H9 (cell line): ENCODE measurements around the gene APOL6. TPM values are rescaled to one million over a fixed set of nuclear protein-coding genes. Genes with fewer than 3 reads are reported as not detected.

Experiments
- DNase-seq: peaks from one replicate; pipeline ENCODE4 v3.0.0-alpha.2; 2017
- H2AFZ ChIP-seq: one replicate; pipeline ENCODE4 v1.6.1; 2013; ENCODE audit warnings: mild to moderate bottlenecking, low read length, control low read depth, moderate library complexity
- H2AK5ac ChIP-seq: 2 replicates; pipeline ENCODE4 v1.6.1; 2013; ENCODE audit warnings: low read length, control low read depth, mixed read lengths; ENCODE audit not compliant: insufficient read length
- H2BK120ac ChIP-seq: one replicate; pipeline ENCODE4 v1.6.1; 2013; ENCODE audit warnings: low read depth, mild to moderate bottlenecking, low read length, control low read depth, inconsistent platforms; ENCODE audit not compliant: poor library complexity, severe bottlenecking
- H2BK12ac ChIP-seq: 2 replicates; pipeline ENCODE4 v1.6.1; 2013; ENCODE audit warnings: low read length, control low read depth, mixed read lengths, low read depth; ENCODE audit not compliant: insufficient read length
- H2BK15ac ChIP-seq: 2 replicates; pipeline ENCODE4 v1.6.1; 2013; ENCODE audit warnings: low read depth, low read length, control low read depth
- H2BK20ac ChIP-seq: one replicate; pipeline ENCODE4 v1.6.1; 2013; ENCODE audit warnings: low read depth, mild to moderate bottlenecking, low read length, control low read depth, inconsistent platforms; ENCODE audit not compliant: poor library complexity, severe bottlenecking
- H2BK5ac ChIP-seq: 2 replicates; pipeline ENCODE4 v1.6.1; 2013; ENCODE audit warnings: low read length, control low read depth, mixed read lengths; ENCODE audit not compliant: insufficient read length
- H3K14ac ChIP-seq: 2 replicates; pipeline ENCODE4 v1.6.1; 2013; ENCODE audit warnings: low read length, control low read depth; ENCODE audit not compliant: insufficient read depth
- H3K18ac ChIP-seq: 2 replicates; pipeline ENCODE4 v1.6.1; 2013; ENCODE audit warnings: low read depth, mild to moderate bottlenecking, mixed read lengths, low read length, control low read depth; ENCODE audit not compliant: insufficient read length
- H3K23ac ChIP-seq: 2 replicates; pipeline ENCODE4 v1.6.1; 2013; ENCODE audit warnings: low read length, control low read depth, mixed read lengths, low read depth; ENCODE audit not compliant: insufficient read length
- H3K23me2 ChIP-seq: 2 replicates; pipeline ENCODE4 v1.6.1; 2013; ENCODE audit warnings: low read depth, mild to moderate bottlenecking, mixed read lengths, low read length, control low read depth; ENCODE audit not compliant: insufficient read length, poor library complexity, severe bottlenecking
- H3K27ac ChIP-seq: 2 replicates; pipeline ENCODE4 v1.5.1; 2013; ENCODE audit warnings: low read length, control low read depth, mixed read lengths, low read depth; ENCODE audit not compliant: insufficient read length
- H3K27me3 ChIP-seq: 2 replicates; pipeline ENCODE4 v1.6.1; 2013; ENCODE audit warnings: low read length, control low read depth, inconsistent platforms; ENCODE audit not compliant: insufficient read depth
- H3K4ac ChIP-seq: 2 replicates; pipeline ENCODE4 v1.6.1; 2013; ENCODE audit warnings: low read depth, mild to moderate bottlenecking, control low read depth, inconsistent platforms, low read length, moderate library complexity
- H3K4me1 ChIP-seq: 2 replicates; pipeline ENCODE4 v1.6.1; 2013; ENCODE audit warnings: low read length, control low read depth, inconsistent platforms; ENCODE audit not compliant: insufficient read depth
- H3K4me2 ChIP-seq: 2 replicates; pipeline ENCODE4 v1.6.1; 2013; ENCODE audit warnings: low read length, control low read depth, mixed read lengths; ENCODE audit not compliant: insufficient read length, insufficient read depth
- H3K56ac ChIP-seq: 2 replicates; pipeline ENCODE4 v1.6.1; 2013; ENCODE audit warnings: low read depth, mild to moderate bottlenecking, mixed read lengths, low read length, control low read depth; ENCODE audit not compliant: insufficient read length
- H3K79me1 ChIP-seq: 2 replicates; pipeline ENCODE4 v1.6.1; 2013; ENCODE audit warnings: low read depth, mild to moderate bottlenecking, moderate library complexity, low read length, control low read depth, inconsistent platforms; ENCODE audit not compliant: insufficient read depth, poor library complexity, severe bottlenecking
- H3K79me2 ChIP-seq: 2 replicates; pipeline ENCODE4 v1.6.1; 2013; ENCODE audit warnings: low read length, control low read depth, inconsistent platforms; ENCODE audit not compliant: insufficient read depth
- H3K9ac ChIP-seq: 2 replicates; pipeline ENCODE4 v1.6.1; 2013; ENCODE audit warnings: low read length, control low read depth, mixed read lengths; ENCODE audit not compliant: insufficient read length; ENCODE audit errors: extremely low read depth
- H3K9me3 ChIP-seq: one replicate; pipeline ENCODE4 v1.6.1; 2013; ENCODE audit warnings: low read depth, low read length, inconsistent platforms; ENCODE audit not compliant: control insufficient read depth
- H3T11ph ChIP-seq: one replicate; pipeline ENCODE4 v1.6.1; 2013; ENCODE audit warnings: mild to moderate bottlenecking, low read length, control low read depth, inconsistent platforms
- H4K20me1 ChIP-seq: one replicate; pipeline ENCODE4 v1.6.1; 2013; ENCODE audit not compliant: control insufficient read depth, insufficient read length, insufficient read depth
- H4K5ac ChIP-seq: 2 replicates; pipeline ENCODE4 v1.6.1; 2013; ENCODE audit warnings: low read depth, mild to moderate bottlenecking, mixed read lengths, low read length, control low read depth; ENCODE audit not compliant: insufficient read length
- H4K8ac ChIP-seq: replicated peaks from 2 replicates; pipeline ENCODE4 v1.6.1; 2013; ENCODE audit warnings: low read length, control low read depth, mixed read lengths, low read depth; ENCODE audit not compliant: insufficient read length
- H4K91ac ChIP-seq: 2 replicates; pipeline ENCODE4 v1.6.1; 2013; ENCODE audit warnings: low read depth, mild to moderate bottlenecking, moderate library complexity, mixed read lengths, low read length, control low read depth; ENCODE audit not compliant: insufficient read length
- H3K27ac Mint-ChIP-seq, 3 experiments: 2 replicates in 2 of 3; 3 replicates in 1 of 3; pipeline ENCODE4 v1.8.0; 2020 to 2021; ENCODE audit warnings: mixed read lengths in 3 of 3, mild to moderate bottlenecking in 1 of 3, moderate library complexity in 1 of 3
- H3K27me3 Mint-ChIP-seq: 2 replicates; pipeline ENCODE4 v1.8.0; 2021; ENCODE audit warnings: low read depth, mild to moderate bottlenecking, moderate library complexity, mixed read lengths
- H3K36me3 Mint-ChIP-seq, 3 experiments: 2 replicates in 2 of 3; 3 replicates in 1 of 3; pipeline ENCODE4 v1.8.0; 2020 to 2021; ENCODE audit warnings: low read depth in 3 of 3, mixed read lengths in 3 of 3; ENCODE audit not compliant: insufficient read depth in 1 of 3
- H3K4me1 Mint-ChIP-seq, 2 experiments: 2 replicates each; pipeline ENCODE4 v1.8.0; 2020; ENCODE audit warnings: mixed read lengths in 2 of 2
- H3K4me3 Mint-ChIP-seq, 2 experiments: 2 replicates in 1 of 2; 3 replicates in 1 of 2; pipeline ENCODE4 v1.8.0; 2020 to 2021; ENCODE audit warnings: mild to moderate bottlenecking in 2 of 2, mixed read lengths in 2 of 2, moderate library complexity in 1 of 2
- H3K9me3 Mint-ChIP-seq, 2 experiments: 2 replicates in 1 of 2; 3 replicates in 1 of 2; pipeline ENCODE4 v1.8.0; 2020; ENCODE audit warnings: mild to moderate bottlenecking in 2 of 2, mixed read lengths in 2 of 2, moderate library complexity in 1 of 2
- CTCF ChIP-seq: fragments of 200-600 bp; sonication (generic); conservative IDR thresholded peaks from 3 replicates; pipeline ENCODE4 v1.8.0; 2021; ENCODE audit warnings: antibody characterized with exemption, mild to moderate bottlenecking
- WGBS: extraction: QIAGEN DNeasy Blood & Tissue Kit; methylation state at CpG from one replicate; pipeline ENCODE4 v1.1.7; 2013; ENCODE audit warnings: missing lambda C conversion rate, low lambda C conversion rate, mixed read lengths; ENCODE audit not compliant: insufficient read length; ENCODE audit errors: extremely low coverage; 5-methylcytosine and 5-hydroxymethylcytosine counted together
- total RNA-seq: library from RNA; stranded (reverse); gene quantifications from 2 replicates; pipeline ENCODE4 v1.2.1, GENCODE V29; 2021

APOL6 gene
- total RNA-seq, 1 experiment from 2014 or later, result 0.07 TPM

- Histone ChIP-seq H3K4ac (no peak overlapping the region), H3K4me2 (no peak overlapping the region), H3K18ac (no peak overlapping the region), H3K79me2 (no peaks in the 10 kb centered on the region), H2BK15ac (no peak overlapping the region), H3T11ph (no peak overlapping the region), H3K9me3 (no peaks in the 10 kb centered on the region), H2BK12ac (no peak overlapping the region), H4K8ac (no peak overlapping the region), H2AK5ac (no peak overlapping the region), H3K27ac (no peak overlapping the region), H3K79me1 (no peaks in the 10 kb centered on the region), H3K14ac (no peak overlapping the region), H3K56ac (no peak overlapping the region), H2BK5ac (no peak overlapping the region), H4K5ac (no peak overlapping the region), H4K20me1 (no peaks in the 10 kb centered on the region), H4K91ac (no peak overlapping the region), H3K9ac (no peak overlapping the region), H2BK120ac (no peak overlapping the region), H3K23me2 (no peaks in the 10 kb centered on the region), H3K27me3 (no peaks in the 10 kb centered on the region), H2AFZ (no peak overlapping the region), H3K23ac (no peak overlapping the region), H2BK20ac (no peak overlapping the region), H3K4me1 (no peaks in the 10 kb centered on the region)
- Mint-ChIP-seq H3K9me3 (no peaks in the 10 kb centered on the region), H3K27ac (no peak overlapping the region), H3K4me1 (no peaks in the 10 kb centered on the region), H3K27me3 (peaks cover 18% of the 10 kb centered on the region), H3K4me3 (no peak overlapping the region), H3K36me3 (no peaks in the 10 kb centered on the region; a peak in 1 of 7 replicates)
- no peak for DNase-seq
- WGBS, result no CpG with 5 or more reads among the region's 13 CpGs
- TF ChIP-seq CTCF, result no peak
These were observed 47.0 kb downstream of the APOL6 start for GRCh38 chr22:35695202-35695601.
